ENCODE results near the gene ATP11A. TPM values are rescaled to one million over a fixed set of nuclear protein-coding genes. Genes with fewer than 3 reads are reported as not detected.

The ATP11A gene
- total and polyA plus RNA-seq, 2 donors (not counting 3 experiments of a cell fraction or from before 2014, with no cell fraction given): 16.5 to 88.1 TPM

GRCh38 chr13:112806739-112807652, 117.2 kb downstream of the ATP11A start:
- Histone ChIP-seq H3K36me3 (ENCODE audit: control insufficient read depth in 2 of 2, extremely low read depth in 1 of 2, insufficient read depth in 2 of 2, low read length in 2 of 2) (peaks cover 0 to 9% of the 10 kb centered on the region in 2 experiments), H3K4me1 (ENCODE audit: control insufficient read depth, extremely low read depth, insufficient read depth, low read length) (no peaks in the 10 kb centered on the region), H3K27ac (ENCODE audit: insufficient read depth, low read depth, low read length) (no peak overlapping the region), H4K20me1 (replicated peaks; ENCODE audit: control insufficient read depth, extremely low read depth, insufficient read depth, low read length) (no peaks in the 10 kb centered on the region), H3K9me1 (replicated peaks; ENCODE audit: control insufficient read depth, extremely low read depth, insufficient read depth, low read length) (no peaks in the 10 kb centered on the region), H3K9ac (replicated peaks; ENCODE audit: extremely low read depth, insufficient read depth, low read length) (no peak overlapping the region), H2AFZ (ENCODE audit: low read depth, low read length) (no peak overlapping the region), H3K4me3 (replicated peaks in 1 of 3; ENCODE audit: insufficient read depth in 1 of 3, low read depth in 1 of 3, low read length in 3 of 3) (no peak overlapping the region), H3K79me2 (ENCODE audit: control insufficient read depth, insufficient read depth, low read length) (no peaks in the 10 kb centered on the region), H3K27me3 (ENCODE audit: control insufficient read depth in 2 of 2, insufficient read depth in 2 of 2, low read length in 2 of 2) (no peaks in the 10 kb centered on the region), H3K9me3 (replicated peaks; ENCODE audit: control insufficient read depth, insufficient read depth, low read length) (no peaks in the 10 kb centered on the region), H3K4me2 (ENCODE audit: insufficient read depth, low read length) (no peak overlapping the region)
- BruUV-seq (replicated peaks): no TSS peak
- ChIA-PET CTCF (no interaction called here), POLR2A (no interaction called here)
- intact Hi-C loops (cut with micrococcal nuclease) (no loop called here), dilution Hi-C loops (cut with MboI; ENCODE audit: extremely low pct_ligation_motif_present, low sequenced_read_pairs) (no loop called here)
- DNase-seq (ENCODE audit: low read depth, low spot score) (no peak), FAIRE-seq (no peak)
- no peak for TF ChIP-seq CTCF (IDR thresholded peaks at IDR 0.05; ENCODE audit: extremely low read depth in 1 of 2, insufficient read depth in 1 of 2, low read depth in 1 of 2, low read length in 2 of 2)
- no peak for TF ChIP-seq GATA2 (IDR thresholded peaks at IDR 0.05; ENCODE audit: insufficient read depth, insufficient read length, low read depth, low read length)

GRCh38 chr13:112807653-112808376, 118.0 kb downstream of the ATP11A start:
- H3K4me1 ChIP-seq (ENCODE audit: control insufficient read depth, extremely low read depth, insufficient read depth, low read length): no peaks in the 10 kb centered on the region
- FAIRE-seq: no peak
- POLR2A ChIA-PET: no interaction called here
- no peak for TF ChIP-seq JUN (IDR thresholded peaks at IDR 0.05; ENCODE audit: borderline replicate concordance, insufficient read depth, insufficient read length, low read depth)
- TF ChIP-seq CTCF (IDR thresholded peaks at IDR 0.05; ENCODE audit: extremely low read depth in 1 of 2, insufficient read depth in 1 of 2, low read depth in 1 of 2, low read length in 2 of 2): no peak
- no peak for TF ChIP-seq FOS (IDR thresholded peaks at IDR 0.05; ENCODE audit: borderline replicate concordance, insufficient read depth, low read length)
- TF ChIP-seq EZH2 (IDR thresholded peaks at IDR 0.05; ENCODE audit: borderline replicate concordance, low read depth, low read length, severe bottlenecking): no peak
- TF ChIP-seq MAX (IDR thresholded peaks at IDR 0.05; ENCODE audit: insufficient read depth, insufficient read length): no peak
- no peak for TF ChIP-seq POLR2A (IDR thresholded peaks at IDR 0.05; ENCODE audit: low read depth, low read length)
- no peak for TF ChIP-seq POLR2AphosphoS5 (IDR thresholded peaks at IDR 0.05; ENCODE audit: insufficient read depth, low read depth, low read length)
- no peak for TF ChIP-seq MYC (IDR thresholded peaks at IDR 0.05; ENCODE audit: low read depth, low read length)
- TF ChIP-seq GATA2 (IDR thresholded peaks at IDR 0.05; ENCODE audit: insufficient read depth, insufficient read length, low read depth, low read length): no peak
- dilution Hi-C loops (cut with MboI; ENCODE audit: extremely low pct_ligation_motif_present, low sequenced_read_pairs): no loop called here
- no peaks in the 10 kb centered on the region for H3K9me1 ChIP-seq (replicated peaks; ENCODE audit: control insufficient read depth, extremely low read depth, insufficient read depth, low read length)
- H3K27ac ChIP-seq (ENCODE audit: insufficient read depth, low read depth, low read length): no peak overlapping the region
- no peaks in the 10 kb centered on the region for H3K9me3 ChIP-seq (replicated peaks; ENCODE audit: control insufficient read depth, insufficient read depth, low read length)
- H3K9ac ChIP-seq (replicated peaks; ENCODE audit: extremely low read depth, insufficient read depth, low read length): no peak overlapping the region
- no TSS peak for BruUV-seq (replicated peaks)
- H3K4me2 ChIP-seq (ENCODE audit: insufficient read depth, low read length): no peak overlapping the region
- intact Hi-C loops (cut with micrococcal nuclease): no loop called here
- H3K4me3 ChIP-seq (replicated peaks in 1 of 3; ENCODE audit: insufficient read depth in 1 of 3, low read depth in 1 of 3, low read length in 3 of 3): no peak overlapping the region
- H3K27me3 ChIP-seq (ENCODE audit: control insufficient read depth in 2 of 2, insufficient read depth in 2 of 2, low read length in 2 of 2): no peaks in the 10 kb centered on the region
- H3K79me2 ChIP-seq (ENCODE audit: control insufficient read depth, insufficient read depth, low read length): no peaks in the 10 kb centered on the region
- no peak overlapping the region for H2AFZ ChIP-seq (ENCODE audit: low read depth, low read length)
- peaks cover 0 to 9% of the 10 kb centered on the region in 2 experiments for H3K36me3 ChIP-seq (ENCODE audit: control insufficient read depth in 2 of 2, extremely low read depth in 1 of 2, insufficient read depth in 2 of 2, low read length in 2 of 2)
- no peak for DNase-seq (ENCODE audit: low read depth, low spot score)
- CTCF ChIA-PET: no interaction called here
- no peaks in the 10 kb centered on the region for H4K20me1 ChIP-seq (replicated peaks; ENCODE audit: control insufficient read depth, extremely low read depth, insufficient read depth, low read length)

Data from endothelial cell of umbilical vein (primary cell).